Endothelial cell of umbilical vein (primary cell): Measurements from ENCODE around the gene CLIP4. TPM values are rescaled to one million over a fixed set of nuclear protein-coding genes. Genes with fewer than 3 reads are reported as not detected.

ENCODE experiments used
- BruUV-seq: library from RNA; stranded (reverse); fragments of 400-500 nt; replicated peaks from 2 replicates; lab custom pipeline; 2021; lab: Mats Ljungman, UMichigan
- CTCF ChIA-PET: fragments of 300-600, 350-600 bp; sonication (Branson Sonifier 250); formaldehyde crosslinking; loops from one replicate; lab custom pipeline; 2021; ENCODE audit warnings: antibody characterized with exemption, inconsistent platforms; lab: Charles Lee
- POLR2A ChIA-PET: fragments of 300-600, 350-600 bp; sonication (Branson Sonifier 250); formaldehyde crosslinking; loops from one replicate; lab custom pipeline; 2021; ENCODE audit warnings: antibody characterized with exemption, inconsistent platforms; lab: Charles Lee
- DNase-seq: peaks from one replicate; pipeline ENCODE4 v3.0.0-alpha.2; 2011; ENCODE audit warnings: low read depth, low spot score
- FAIRE-seq: peaks from 2 replicates; lab custom pipeline; 2011; peaks lifted over from hg19 to GRCh38; lab: Jason Lieb, UNC
- H2AFZ ChIP-seq: 2 replicates; pipeline ENCODE4 v1.6.0; 2012; ENCODE audit warnings: low read depth, low read length, control low read depth, inconsistent platforms
- H3K27ac ChIP-seq: 2 replicates; pipeline ENCODE4 v1.5.1; 2011; ENCODE audit warnings: low read depth, mild to moderate bottlenecking, control low read depth, low read length, moderate library complexity; ENCODE audit not compliant: insufficient read depth
- H3K27me3 ChIP-seq, 2 experiments: 2 replicates each; pipeline versions ENCODE4 v1.6.0 to v1.6.1; 2011; ENCODE audit warnings: low read length in 2 of 2, mixed read lengths in 1 of 2; ENCODE audit not compliant: control insufficient read depth in 2 of 2, insufficient read depth in 2 of 2
- H3K36me3 ChIP-seq, 2 experiments: 2 replicates in 1 of 2; 3 replicates in 1 of 2; pipeline ENCODE4 v1.5.1; 2011; ENCODE audit warnings: low read length in 2 of 2, mild to moderate bottlenecking in 1 of 2, moderate library complexity in 1 of 2; ENCODE audit not compliant: control insufficient read depth in 2 of 2, insufficient read depth in 2 of 2; ENCODE audit errors: extremely low read depth in 1 of 2
- H3K4me1 ChIP-seq: 3 replicates; pipeline ENCODE4 v1.5.1; 2011; ENCODE audit warnings: mild to moderate bottlenecking, low read length; ENCODE audit not compliant: control insufficient read depth, insufficient read depth; ENCODE audit errors: extremely low read depth
- H3K4me2 ChIP-seq: 2 replicates; pipeline ENCODE4 v1.6.1; 2011; ENCODE audit warnings: low read length, control low read depth, mixed read lengths; ENCODE audit not compliant: insufficient read depth
- H3K4me3 ChIP-seq, 3 experiments: fragments of 200-600 bp in 1 of 3; sonication (generic), shearing (Covaris generic) in 1 of 3; replicated peaks in 1 of 3; 2 replicates each; pipeline ENCODE4 v1.5.1; 2011 to 2016; ENCODE audit warnings: control low read depth in 3 of 3, low read length in 3 of 3, mild to moderate bottlenecking in 2 of 3, inconsistent platforms in 1 of 3, low read depth in 1 of 3, moderate library complexity in 1 of 3; ENCODE audit not compliant: insufficient read depth in 1 of 3
- H3K79me2 ChIP-seq: 2 replicates; pipeline ENCODE4 v1.6.0; 2012; ENCODE audit warnings: low read length, inconsistent platforms; ENCODE audit not compliant: control insufficient read depth, insufficient read depth
- H3K9ac ChIP-seq: replicated peaks from 2 replicates; pipeline ENCODE3; 2011; ENCODE audit warnings: low read length, control low read depth; ENCODE audit not compliant: insufficient read depth; ENCODE audit errors: extremely low read depth
- H3K9me1 ChIP-seq: replicated peaks from 3 replicates; pipeline ENCODE4 v1.6.0; 2011; ENCODE audit warnings: mild to moderate bottlenecking, low read length; ENCODE audit not compliant: control insufficient read depth, insufficient read depth; ENCODE audit errors: extremely low read depth
- H3K9me3 ChIP-seq: replicated peaks from 2 replicates; pipeline ENCODE4 v1.5.1; 2012; ENCODE audit warnings: low read length, inconsistent platforms; ENCODE audit not compliant: control insufficient read depth, insufficient read depth
- H4K20me1 ChIP-seq: replicated peaks from 2 replicates; pipeline ENCODE3; 2011; ENCODE audit warnings: mild to moderate bottlenecking, low read length; ENCODE audit not compliant: control insufficient read depth, insufficient read depth; ENCODE audit errors: extremely low read depth
- EZH2 ChIP-seq: IDR thresholded peaks from 2 replicates; pipeline ENCODE4 v1.6.1; 2012; ENCODE audit warnings: borderline replicate concordance, low read depth, mild to moderate bottlenecking, moderate library complexity, low read length, inconsistent platforms; ENCODE audit not compliant: severe bottlenecking
- FOS ChIP-seq: IDR thresholded peaks from 2 replicates; pipeline ENCODE4 v1.6.1; 2011; ENCODE audit warnings: mild to moderate bottlenecking, low read length, moderate library complexity, borderline replicate concordance; ENCODE audit not compliant: insufficient read depth
- JUN ChIP-seq: IDR thresholded peaks from 2 replicates; pipeline ENCODE4 v1.6.1; 2011; ENCODE audit warnings: borderline replicate concordance, low read depth; ENCODE audit not compliant: insufficient read length, insufficient read depth
- MYC ChIP-seq: IDR thresholded peaks from one replicate; pipeline ENCODE4 v1.6.1; 2011; ENCODE audit warnings: mild to moderate bottlenecking, low read depth, low read length
- POLR2A ChIP-seq: IDR thresholded peaks from 2 replicates; pipeline ENCODE4 v1.6.1; 2012; ENCODE audit warnings: low read depth, mild to moderate bottlenecking, control low read depth, low read length
- POLR2AphosphoS5 ChIP-seq: IDR thresholded peaks from 2 replicates; pipeline ENCODE4 v1.6.1; 2012; ENCODE audit warnings: low read depth, mild to moderate bottlenecking, control low read depth, low read length, moderate library complexity; ENCODE audit not compliant: insufficient read depth
- dilution Hi-C: fragments of 300-500 bp; cut with MboI; formaldehyde crosslinking; loops from one replicate; pipeline ENCODE4 v1.15.0; 2019; ENCODE audit warnings: low sequenced_read_pairs; ENCODE audit not compliant: extremely low pct_ligation_motif_present
- intact Hi-C: fragments of 100-400 bp; cut with micrococcal nuclease; formaldehyde crosslinking; loops from one replicate; pipeline ENCODE4 v1.10.0; 2022
- polyA plus RNA-seq, 4 experiments: library from polyadenylated mRNA; depleted of rRNA in 3 of 4; stranded (reverse) in 3 of 4; unstranded in 1 of 4; fragments of >200 nt; gene quantifications; 2 replicates each; pipeline versions ENCODE4 v1.2.1 to v1.2.3, GENCODE V29; 2011 to 2012; ENCODE audit warnings: missing spikeins in 1 of 4
- total RNA-seq: library from RNA; stranded (reverse); gene quantifications from 2 replicates; pipeline ENCODE4 v1.2.3, GENCODE V29; 2021
- TF ChIP-seq, protein P1 (sequence below): IDR thresholded peaks from 2 replicates; pipeline ENCODE4 v1.6.1; 2011; ENCODE audit not compliant: insufficient read depth, insufficient read length
- TF ChIP-seq, protein P2 (sequence below), 2 donors: IDR thresholded peaks; 1 replicate in 1 of 2; 2 replicates in 1 of 2; pipeline ENCODE4 v1.5.1; 2011; ENCODE audit warnings: low read length in 2 of 2, mild to moderate bottlenecking in 2 of 2, moderate library complexity in 2 of 2, control low read depth in 1 of 2, inconsistent platforms in 1 of 2, low read depth in 1 of 2; ENCODE audit not compliant: insufficient read depth in 1 of 2; ENCODE audit errors: extremely low read depth in 1 of 2

The CLIP4 gene
- total and polyA plus RNA-seq, 2 donors (not counting 3 experiments of a cell fraction or from before 2014, with no cell fraction given) = 9.2 to 24.0 TPM

DNA sequence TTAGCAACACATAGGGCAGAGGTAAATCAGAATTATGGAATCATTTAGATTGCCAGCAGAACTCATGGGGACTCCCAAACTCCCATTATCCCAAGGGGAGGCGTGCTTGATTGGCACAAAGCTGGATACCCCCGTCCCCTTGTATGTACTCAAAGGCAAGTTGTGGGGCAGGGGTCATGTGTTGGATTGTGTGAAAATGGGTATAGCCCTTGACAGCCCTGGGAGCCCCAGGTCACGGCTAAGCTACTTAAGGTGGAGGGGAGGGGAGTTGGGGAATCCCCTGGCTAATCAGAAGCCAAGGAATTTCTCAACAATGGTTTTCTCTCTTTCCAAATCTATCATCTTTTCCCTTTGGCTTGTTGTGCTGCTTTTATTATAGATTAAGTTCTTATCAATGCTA, 32.7 kb downstream of the CLIP4 start:
- Histone ChIP-seq H3K9me1 (no peaks in the 10 kb centered on the region), H3K36me3 (peaks cover 9 to 10% of the 10 kb centered on the region in 2 experiments), H3K4me2 (no peak overlapping the region), H3K4me1 (no peaks in the 10 kb centered on the region), H3K9ac (no peak overlapping the region), H3K27ac (no peak overlapping the region), H3K9me3 (no peaks in the 10 kb centered on the region), H4K20me1 (no peaks in the 10 kb centered on the region), H3K27me3 (no peaks in the 10 kb centered on the region), H3K4me3 (no peak overlapping the region), H2AFZ (no peak overlapping the region), H3K79me2 (no peaks in the 10 kb centered on the region)
- TF ChIP-seq POLR2AphosphoS5 (no peak), MYC (no peak), EZH2 (no peak), POLR2A (no peak), FOS (no peak), JUN (no peak)
- TF ChIP-seq, protein P1, sequence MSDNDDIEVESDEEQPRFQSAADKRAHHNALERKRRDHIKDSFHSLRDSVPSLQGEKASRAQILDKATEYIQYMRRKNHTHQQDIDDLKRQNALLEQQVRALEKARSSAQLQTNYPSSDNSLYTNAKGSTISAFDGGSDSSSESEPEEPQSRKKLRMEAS = no peak
- TF ChIP-seq, protein P2, sequence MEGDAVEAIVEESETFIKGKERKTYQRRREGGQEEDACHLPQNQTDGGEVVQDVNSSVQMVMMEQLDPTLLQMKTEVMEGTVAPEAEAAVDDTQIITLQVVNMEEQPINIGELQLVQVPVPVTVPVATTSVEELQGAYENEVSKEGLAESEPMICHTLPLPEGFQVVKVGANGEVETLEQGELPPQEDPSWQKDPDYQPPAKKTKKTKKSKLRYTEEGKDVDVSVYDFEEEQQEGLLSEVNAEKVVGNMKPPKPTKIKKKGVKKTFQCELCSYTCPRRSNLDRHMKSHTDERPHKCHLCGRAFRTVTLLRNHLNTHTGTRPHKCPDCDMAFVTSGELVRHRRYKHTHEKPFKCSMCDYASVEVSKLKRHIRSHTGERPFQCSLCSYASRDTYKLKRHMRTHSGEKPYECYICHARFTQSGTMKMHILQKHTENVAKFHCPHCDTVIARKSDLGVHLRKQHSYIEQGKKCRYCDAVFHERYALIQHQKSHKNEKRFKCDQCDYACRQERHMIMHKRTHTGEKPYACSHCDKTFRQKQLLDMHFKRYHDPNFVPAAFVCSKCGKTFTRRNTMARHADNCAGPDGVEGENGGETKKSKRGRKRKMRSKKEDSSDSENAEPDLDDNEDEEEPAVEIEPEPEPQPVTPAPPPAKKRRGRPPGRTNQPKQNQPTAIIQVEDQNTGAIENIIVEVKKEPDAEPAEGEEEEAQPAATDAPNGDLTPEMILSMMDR (IDR thresholded peaks at IDR 0.05; ENCODE audit: extremely low read depth in 1 of 2, insufficient read depth in 1 of 2, low read depth in 1 of 2, low read length in 2 of 2) = no peak
- CTCF ChIA-PET = interaction anchor here (0.6 to 3.0 kb wide), 3 partner anchors 16 to 189 kb away, joined by 3 to 12 read pairs (median 3); no protein-coding TSS in a partner anchor
- DNase-seq = no peak
- no peak for FAIRE-seq
- POLR2A ChIA-PET = no interaction called here
- dilution Hi-C loops = no loop called here
- intact Hi-C loops = no loop called here
- no TSS peak for BruUV-seq
